Ectodermal cell (in vitro differentiated cells): ENCODE results near the gene BRF1.

Source experiments
- H3K27ac ChIP-seq: 2 replicates; pipeline ENCODE4 v1.7.0; 2013; ENCODE audit warnings: mild to moderate bottlenecking, low read depth, low read length; ENCODE audit not compliant: insufficient read depth, poor library complexity, severe bottlenecking
- H3K27me3 ChIP-seq: 2 replicates; pipeline ENCODE4 v1.7.0; 2013; ENCODE audit warnings: mild to moderate bottlenecking, low read length; ENCODE audit not compliant: insufficient read depth, control insufficient read depth, poor library complexity, severe bottlenecking
- H3K36me3 ChIP-seq: one replicate; pipeline ENCODE4 v1.7.0; 2013; ENCODE audit warnings: low read length; ENCODE audit not compliant: control insufficient read depth, insufficient read depth
- H3K4me1 ChIP-seq: one replicate; pipeline ENCODE4 v1.7.0; 2013; ENCODE audit warnings: low read length; ENCODE audit not compliant: control insufficient read depth, insufficient read depth
- H3K4me3 ChIP-seq: 2 replicates; pipeline ENCODE4 v1.7.0; 2013; ENCODE audit warnings: low read depth, low read length, control low read depth; ENCODE audit not compliant: insufficient read depth
- H3K9me3 ChIP-seq: 2 replicates; pipeline ENCODE4 v1.7.0; 2013; ENCODE audit warnings: mild to moderate bottlenecking, low read length, moderate library complexity; ENCODE audit not compliant: control insufficient read depth
- WGBS, 2 experiments: methylation state at CpG; one replicate each; pipeline ENCODE4 v1.1.7; 2013; ENCODE audit warnings: missing lambda C conversion rate in 2 of 2; 5-methylcytosine and 5-hydroxymethylcytosine counted together

BRF1 gene

GRCh38 chr14:105173901-105174894 is 126.6 kb downstream of the BRF1 start:
- Histone ChIP-seq H3K27ac (no peak overlapping the region), H3K4me3 (no peak overlapping the region), H3K4me1 (peaks cover 5% of the 10 kb centered on the region), H3K27me3 (peaks cover 16% of the 10 kb centered on the region), H3K36me3 (no peaks in the 10 kb centered on the region), H3K9me3 (no peaks in the 10 kb centered on the region)
- 92% methylated on average over 32 of the region's 32 CpGs for WGBS, 2 experiments

- H3K36me3 ChIP-seq = no peaks in the 10 kb centered on the region
- no peak overlapping the region for H3K4me3 ChIP-seq
- H3K27me3 ChIP-seq = peaks cover 20% of the 10 kb centered on the region
- H3K27ac ChIP-seq = no peak overlapping the region
- H3K9me3 ChIP-seq = no peaks in the 10 kb centered on the region
- peaks cover 5% of the 10 kb centered on the region for H3K4me1 ChIP-seq
- 94% methylated on average over 13 of the region's 13 CpGs for WGBS, 2 experiments
Observed at GRCh38 chr14:105173145-105173544, 127.7 kb downstream of the BRF1 start.

GRCh38 chr14:105172476-105172875 is 128.3 kb downstream of the BRF1 start:
- no peak overlapping the region for H3K4me3 ChIP-seq

GRCh38 chr14:105171004-105171673 is 129.7 kb downstream of the BRF1 start:
- Histone ChIP-seq H3K27ac (no peak overlapping the region), H3K9me3 (no peaks in the 10 kb centered on the region), H3K36me3 (no peaks in the 10 kb centered on the region), H3K4me3 (no peak overlapping the region), H3K27me3 (peaks cover 39% of the 10 kb centered on the region), H3K4me1 (peaks cover 5% of the 10 kb centered on the region)
- 73 to 76% methylated on average over 19 of the region's 19 CpGs for WGBS, 2 experiments

More at GRCh38 chr14:105172476-105172875, 128.3 kb downstream of the BRF1 start:
- Histone ChIP-seq H3K4me1 (peaks cover 5% of the 10 kb centered on the region), H3K27me3 (peaks cover 25% of the 10 kb centered on the region), H3K27ac (no peak overlapping the region), H3K9me3 (no peaks in the 10 kb centered on the region), H3K36me3 (no peaks in the 10 kb centered on the region)
- 79 to 82% methylated on average over 7 of the region's 7 CpGs for WGBS, 2 experiments

- Histone ChIP-seq H3K9me3 (no peaks in the 10 kb centered on the region), H3K4me3 (no peak overlapping the region), H3K27ac (no peak overlapping the region), H3K36me3 (no peaks in the 10 kb centered on the region), H3K4me1 (peaks cover 5% of the 10 kb centered on the region), H3K27me3 (peaks cover 41% of the 10 kb centered on the region)
- 81% methylated on average over 22 of the region's 22 CpGs for WGBS, 2 experiments
Observed at GRCh38 chr14:105169776-105170655, 130.8 kb downstream of the BRF1 start.

- H3K27me3 ChIP-seq = peaks cover 41% of the 10 kb centered on the region
Observed at GRCh38 chr14:105168979-105169507, 131.8 kb downstream of the BRF1 start.

GRCh38 chr14:105168496-105168978 is 132.3 kb downstream of the BRF1 start, which contains the start of gene JAG2:
TSS of gene JAG2 (minus strand) at chr14:105168776. CDS start at chr14:105168420, 356 bp downstream.
- H3K4me3 ChIP-seq = peak within 1 kb of the TSS; percentile 39
- no peaks in the 10 kb centered on the region for H3K9me3 ChIP-seq
- H3K27ac ChIP-seq = no peak within 1 kb of the TSS
- peaks cover 5% of the 10 kb centered on the region for H3K4me1 ChIP-seq
- H3K36me3 ChIP-seq = no peaks in the 10 kb centered on the region
- peaks cover 41% of the 10 kb centered on the region for H3K27me3 ChIP-seq
- WGBS, 2 experiments = 0% methylated on average over 84 of the region's 84 CpGs

More at GRCh38 chr14:105168979-105169507, 131.8 kb downstream of the BRF1 start:
- Histone ChIP-seq H3K4me3 (peak overlapping the region; percentile 22), H3K4me1 (peaks cover 5% of the 10 kb centered on the region), H3K27ac (no peak overlapping the region), H3K36me3 (no peaks in the 10 kb centered on the region), H3K9me3 (no peaks in the 10 kb centered on the region)
- WGBS, 2 experiments = 10% methylated on average over 54 of the region's 54 CpGs

GRCh38 chr14:105168093-105168420 is 132.7 kb downstream of the BRF1 start:
- WGBS, 2 experiments = 0 to 1% methylated on average over 46 of the region's 46 CpGs
- Histone ChIP-seq H3K4me3 (peak overlapping the region; percentile 39), H3K27ac (no peak overlapping the region)

GRCh38 chr14:105167303-105168092 is 133.3 kb downstream of the BRF1 start:
- Histone ChIP-seq H3K27me3 (peaks cover 41% of the 10 kb centered on the region), H3K4me1 (peaks cover 10% of the 10 kb centered on the region), H3K36me3 (no peaks in the 10 kb centered on the region), H3K4me3 (peak overlapping the region; percentile 39), H3K27ac (no peak overlapping the region), H3K9me3 (no peaks in the 10 kb centered on the region)
- 8 to 9% methylated on average over 116 of the region's 116 CpGs for WGBS, 2 experiments

More at GRCh38 chr14:105168093-105168420, 132.7 kb downstream of the BRF1 start:
- Histone ChIP-seq H3K27me3 (peaks cover 41% of the 10 kb centered on the region), H3K9me3 (no peaks in the 10 kb centered on the region), H3K36me3 (no peaks in the 10 kb centered on the region), H3K4me1 (peaks cover 9% of the 10 kb centered on the region)
